ENCODE data around the gene POMC. TPM values are rescaled to one million over a fixed set of nuclear protein-coding genes. Genes with fewer than 3 reads are reported as not detected.

The POMC gene
- total RNA-seq, 3 donors from 2014 or later = 0.29 to 1.8 (median 0.31) TPM

DNA sequence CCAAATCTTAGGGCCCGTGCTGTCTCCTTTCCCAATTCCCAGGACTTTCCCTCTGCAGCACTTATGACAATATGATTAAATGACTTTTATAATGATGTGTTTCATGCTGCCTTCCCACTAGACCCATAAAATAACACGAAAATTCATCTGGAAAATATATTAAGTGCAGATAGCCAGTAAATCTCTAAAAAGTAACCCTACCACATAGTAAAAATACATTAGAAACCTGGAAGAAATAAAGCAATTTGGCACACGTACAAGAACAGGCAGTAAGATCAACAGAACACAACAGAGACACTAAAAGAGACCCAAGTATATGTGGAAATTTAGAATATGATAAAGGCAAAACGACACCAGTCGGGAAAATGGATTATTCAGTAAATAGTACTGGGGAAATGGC is 30.2 kb upstream of the POMC start:
- no peak for DNase-seq
- H3K9me3 ChIP-seq = no peaks in the 10 kb centered on the region
- no peaks in the 10 kb centered on the region for H3K4me1 ChIP-seq (ENCODE audit: low read depth)
- H3K36me3 ChIP-seq (ENCODE audit: low read depth) = no peaks in the 10 kb centered on the region
- intact Hi-C loops (cut with DNase I, micrococcal nuclease) = no loop called here
- ATAC-seq = no peak
- H3K4me3 ChIP-seq = no peak overlapping the region
- TF ChIP-seq, protein P1, sequence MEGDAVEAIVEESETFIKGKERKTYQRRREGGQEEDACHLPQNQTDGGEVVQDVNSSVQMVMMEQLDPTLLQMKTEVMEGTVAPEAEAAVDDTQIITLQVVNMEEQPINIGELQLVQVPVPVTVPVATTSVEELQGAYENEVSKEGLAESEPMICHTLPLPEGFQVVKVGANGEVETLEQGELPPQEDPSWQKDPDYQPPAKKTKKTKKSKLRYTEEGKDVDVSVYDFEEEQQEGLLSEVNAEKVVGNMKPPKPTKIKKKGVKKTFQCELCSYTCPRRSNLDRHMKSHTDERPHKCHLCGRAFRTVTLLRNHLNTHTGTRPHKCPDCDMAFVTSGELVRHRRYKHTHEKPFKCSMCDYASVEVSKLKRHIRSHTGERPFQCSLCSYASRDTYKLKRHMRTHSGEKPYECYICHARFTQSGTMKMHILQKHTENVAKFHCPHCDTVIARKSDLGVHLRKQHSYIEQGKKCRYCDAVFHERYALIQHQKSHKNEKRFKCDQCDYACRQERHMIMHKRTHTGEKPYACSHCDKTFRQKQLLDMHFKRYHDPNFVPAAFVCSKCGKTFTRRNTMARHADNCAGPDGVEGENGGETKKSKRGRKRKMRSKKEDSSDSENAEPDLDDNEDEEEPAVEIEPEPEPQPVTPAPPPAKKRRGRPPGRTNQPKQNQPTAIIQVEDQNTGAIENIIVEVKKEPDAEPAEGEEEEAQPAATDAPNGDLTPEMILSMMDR (IDR thresholded peaks at IDR 0.05) = no peak

DNA sequence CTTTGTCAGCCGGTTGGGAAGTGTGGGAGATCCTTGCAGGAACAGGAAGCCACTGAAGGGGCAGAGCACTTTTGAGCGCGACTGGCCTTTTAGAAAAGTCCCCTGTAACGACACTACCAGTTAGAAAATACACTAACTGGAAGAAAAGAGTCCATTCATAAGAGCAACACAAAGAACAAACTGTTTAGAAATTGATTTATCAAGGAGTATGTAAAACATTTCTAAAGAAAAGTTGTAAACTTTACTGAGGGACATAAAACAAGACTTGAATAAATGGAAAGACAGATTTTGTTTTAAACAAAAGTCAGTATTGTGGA is 29.8 kb upstream of the POMC start:
- intact Hi-C loops (cut with DNase I, micrococcal nuclease) = no loop called here
- TF ChIP-seq, protein P1 (IDR thresholded peaks at IDR 0.05) = no peak
- Histone ChIP-seq H3K4me1 (ENCODE audit: low read depth) (no peaks in the 10 kb centered on the region), H3K36me3 (ENCODE audit: low read depth) (no peaks in the 10 kb centered on the region), H3K4me3 (no peak overlapping the region), H3K9me3 (no peaks in the 10 kb centered on the region)
- ATAC-seq (no peak), DNase-seq (no peak)

DNA sequence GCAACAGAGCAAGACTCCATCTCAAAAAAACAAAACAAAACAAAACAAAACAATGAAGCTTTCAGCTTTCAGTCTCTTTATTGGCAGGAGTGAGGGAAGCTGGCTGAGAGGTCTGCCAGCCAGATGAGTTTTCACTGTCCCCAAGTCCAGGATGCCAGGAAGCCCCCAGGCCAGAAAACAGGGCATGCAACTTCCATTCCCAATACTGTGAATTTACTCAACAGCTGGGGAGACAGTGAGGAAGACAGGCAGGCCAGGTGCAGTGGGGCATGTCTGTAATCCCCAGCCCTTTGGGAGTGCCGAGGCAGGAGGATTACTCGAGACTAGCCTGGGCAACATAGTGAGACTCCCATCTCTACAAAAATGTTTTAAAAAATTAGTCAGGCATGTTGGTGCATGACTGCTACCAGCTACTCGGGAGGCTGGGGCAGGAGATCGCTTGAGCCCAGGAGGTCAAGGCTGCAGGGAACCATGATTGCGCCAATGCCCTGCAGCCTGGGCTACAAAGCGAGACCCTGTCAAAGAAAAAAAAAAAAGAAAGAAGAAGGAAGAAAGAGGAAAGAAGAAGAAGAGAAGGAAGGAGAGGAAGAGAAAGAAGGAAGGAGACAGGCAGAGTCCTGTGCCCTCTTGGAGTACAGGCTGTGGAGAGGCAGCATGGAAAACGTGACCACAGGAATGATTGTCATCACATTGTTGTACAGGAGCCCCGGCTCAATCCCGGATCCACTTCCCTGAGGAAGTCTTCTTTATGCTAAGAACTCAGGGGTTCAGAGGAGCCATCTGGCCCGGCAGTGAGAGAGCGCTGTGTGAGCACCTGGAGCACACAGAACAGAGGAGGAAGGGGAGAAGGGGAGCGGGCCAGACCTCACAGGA is 29.2 kb upstream of the POMC start:
- DNase-seq (peak in 1 of 3 donors; percentile 53), ATAC-seq (peak; percentile 35)
- Histone ChIP-seq H3K9me3 (no peaks in the 10 kb centered on the region), H3K4me3 (no peak overlapping the region), H3K36me3 (ENCODE audit: low read depth) (no peaks in the 10 kb centered on the region), H3K4me1 (ENCODE audit: low read depth) (no peaks in the 10 kb centered on the region)
- intact Hi-C loops (cut with DNase I, micrococcal nuclease) = no loop called here
- TF ChIP-seq, protein P1 (IDR thresholded peaks at IDR 0.05) = no peak

DNA sequence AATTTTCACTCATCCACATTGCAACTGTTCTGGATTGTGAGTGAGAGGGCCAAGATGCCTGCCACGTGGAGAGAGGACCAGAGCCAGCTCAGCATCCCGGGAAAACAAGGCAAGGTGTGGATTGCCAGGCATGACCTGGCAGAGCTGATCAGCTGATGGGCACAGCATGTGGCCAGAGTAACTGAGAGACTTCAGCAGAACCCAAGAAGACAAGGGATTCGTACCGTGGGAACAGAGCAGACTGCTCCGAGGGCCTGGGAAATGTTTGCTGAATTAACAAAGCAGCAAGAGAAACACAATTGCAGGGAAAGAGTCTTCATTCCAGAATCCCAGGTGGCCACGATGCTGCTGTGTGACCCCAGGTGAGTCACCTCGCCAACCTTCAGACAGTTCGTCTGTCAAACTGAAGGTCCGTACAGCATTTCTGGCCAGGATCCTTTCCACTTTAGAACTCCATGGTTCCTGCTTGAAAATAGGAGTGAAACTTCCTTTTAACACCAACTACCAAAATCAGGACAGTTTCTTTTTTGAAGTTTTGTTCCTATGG is 26.3 kb upstream of the POMC start:
- no peak for ATAC-seq
- no peaks in the 10 kb centered on the region for H3K36me3 ChIP-seq (ENCODE audit: low read depth)
- DNase-seq = no peak
- H3K4me3 ChIP-seq = no peak overlapping the region
- H3K9me3 ChIP-seq = no peaks in the 10 kb centered on the region
- TF ChIP-seq, protein P1 (IDR thresholded peaks at IDR 0.05) = no peak
- H3K4me1 ChIP-seq (ENCODE audit: low read depth) = no peaks in the 10 kb centered on the region
- intact Hi-C loops (cut with DNase I, micrococcal nuclease) = no loop called here

DNA sequence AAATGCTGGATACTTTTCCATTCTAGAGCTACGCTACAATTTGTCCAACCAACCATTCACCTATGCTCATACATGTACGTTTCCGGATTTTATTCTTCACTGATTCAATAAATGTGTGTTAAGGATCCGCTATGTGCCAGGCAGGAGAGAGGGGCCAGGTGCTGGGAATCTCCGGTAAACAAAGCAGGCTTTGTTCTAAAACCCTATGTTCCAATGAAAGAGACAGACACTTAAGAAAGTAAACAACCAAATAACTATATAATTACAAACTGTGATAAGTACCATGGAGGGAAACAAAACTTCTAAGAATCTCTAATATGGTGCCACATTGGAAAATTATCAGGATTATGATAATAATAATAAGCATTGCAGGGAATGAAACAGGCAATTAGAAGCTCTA is 22.2 kb upstream of the POMC start:
- ATAC-seq (no peak), DNase-seq (no peak)
- no peaks in the 10 kb centered on the region for H3K4me1 ChIP-seq (ENCODE audit: low read depth)
- TF ChIP-seq, protein P1 (IDR thresholded peaks at IDR 0.05) = no peak
- H3K9me3 ChIP-seq = no peaks in the 10 kb centered on the region
- no peak overlapping the region for H3K4me3 ChIP-seq
- intact Hi-C loops (cut with DNase I, micrococcal nuclease) = no loop called here
- no peaks in the 10 kb centered on the region for H3K36me3 ChIP-seq (ENCODE audit: low read depth)
